Transverse colon (tissue), 3 donors: ENCODE results near the gene KRTAP9-4.

Source experiments
- CTCF ChIP-seq, 5 experiments: fragments of 200-600 bp in 3 of 5; fragments of 450-650 bp in 2 of 5; sonication (generic) in 3 of 5; IDR thresholded peaks; 1 replicate in 2 of 5; 2 replicates in 3 of 5; pipeline ENCODE4 v1.5.1; 2016 to 2017; ENCODE audit warnings: antibody characterized with exemption in 5 of 5, inconsistent platforms in 3 of 5, mild to moderate bottlenecking in 2 of 5, moderate library complexity in 1 of 5
- POLR2A ChIP-seq: fragments of 450-650 bp; IDR thresholded peaks from one replicate; pipeline ENCODE4 v1.6.1; 2016; ENCODE audit warnings: antibody characterized with exemption, mild to moderate bottlenecking, moderate library complexity

- no peak for TF ChIP-seq CTCF (IDR thresholded peaks at IDR 0.05)
- no peak for TF ChIP-seq POLR2A
Observed at GRCh38 chr17:41265078-41265477, 15.6 kb downstream of the KRTAP9-4 start, which contains the start of gene KRTAP9-6.
